Stomach (tissue), 9 donors: Measurements from ENCODE around the gene ZMIZ1. TPM values are rescaled to one million over a fixed set of nuclear protein-coding genes. Genes with fewer than 3 reads are reported as not detected.

ENCODE experiments used
- DNase-seq, 2 donors: peaks; one replicate each; pipeline versions ENCODE4 v3.0.0 to v3.0.0-alpha.2; 2013 to 2019
- H3K27ac ChIP-seq, 5 donors: fragments of 200-600 bp in 4 of 5; sonication (generic) in 4 of 5; one replicate each; pipeline ENCODE4 v1.5.1; 2013 to 2019; ENCODE audit warnings: mild to moderate bottlenecking in 1 of 5, moderate library complexity in 1 of 5
- H3K27me3 ChIP-seq, 3 donors: fragments of 200-600 bp; sonication (generic); one replicate each; pipeline ENCODE4 v1.5.1; 2017 to 2019; ENCODE audit warnings: mixed run types in 1 of 3
- H3K36me3 ChIP-seq, 4 donors: fragments of 200-600 bp; sonication (generic); 1 replicate in 3 of 4; 2 replicates in 1 of 4; pipeline ENCODE4 v1.5.1; 2016 to 2019
- H3K4me1 ChIP-seq, 4 donors: fragments of 200-600 bp; sonication (generic); one replicate each; pipeline ENCODE4 v1.5.1; 2016 to 2019
- H3K4me3 ChIP-seq, 4 donors: fragments of 200-600 bp; sonication (generic) in 3 of 4; one replicate each; pipeline ENCODE4 v1.5.1; 2016 to 2019; ENCODE audit warnings: mild to moderate bottlenecking in 1 of 4
- H3K9me3 ChIP-seq, 4 donors: fragments of 200-600 bp; sonication (generic); one replicate each; pipeline ENCODE4 v1.5.1; 2016 to 2019
- CTCF ChIP-seq, 7 experiments: fragments of 450-650 bp in 4 of 7; fragments of 200-600 bp in 3 of 7; sonication (generic) in 3 of 7; IDR thresholded peaks; one replicate each; pipeline ENCODE4 v1.5.1; 2016 to 2019; ENCODE audit warnings: antibody characterized with exemption in 7 of 7, control low read depth in 2 of 7, mild to moderate bottlenecking in 1 of 7
- EP300 ChIP-seq: sonication (generic); formaldehyde crosslinking; IDR thresholded peaks from one replicate; pipeline ENCODE4 v1.6.1; 2017; ENCODE audit warnings: antibody characterized with exemption
- POLR2A ChIP-seq, 4 donors: fragments of 450-650 bp; IDR thresholded peaks; one replicate each; pipeline ENCODE4 v1.6.1; 2016; ENCODE audit warnings: antibody characterized with exemption in 4 of 4, control low read depth in 2 of 4, mild to moderate bottlenecking in 1 of 4, moderate library complexity in 1 of 4
- POLR2AphosphoS5 ChIP-seq, 3 donors: sonication (generic); formaldehyde crosslinking; IDR thresholded peaks; one replicate each; pipeline ENCODE4 v1.6.1; 2016; ENCODE audit warnings: antibody characterized with exemption in 3 of 3
- WGBS, 5 donors: extraction: QIAGEN DNeasy Blood & Tissue Kit in 3 of 5; methylation state at CpG; one replicate each; pipeline versions ENCODE4 v1.1.5 to v1.1.7; 2013 to 2018; 5-methylcytosine and 5-hydroxymethylcytosine counted together
- intact Hi-C: fragments of 100-400 bp; cut with DNase I; formaldehyde crosslinking; loops from one replicate; pipeline ENCODE4 v1.15.1; 2023; ENCODE audit warnings: low total_unique reads
- polyA plus RNA-seq, 3 donors: library from polyadenylated mRNA; stranded (reverse); fragments of 200-250 nt; gene quantifications; one replicate each; pipeline ENCODE4 v1.2.3, GENCODE V29; 2013
- total RNA-seq, 5 donors: library from RNA; depleted of rRNA; stranded (reverse); fragments of >200 nt; gene quantifications; one replicate each; pipeline versions ENCODE4 v1.1.0 to v1.2.3, GENCODE V29; 2014 to 2016
- donor health status: healthy with polysubstance abuse.
- donor health status: Bipolar disorder and iron deficiency.
- donor health status: healthy.

The ZMIZ1 gene
- total and polyA plus RNA-seq, 8 donors, result 17.7 to 103 (median 26.3) TPM

DNA sequence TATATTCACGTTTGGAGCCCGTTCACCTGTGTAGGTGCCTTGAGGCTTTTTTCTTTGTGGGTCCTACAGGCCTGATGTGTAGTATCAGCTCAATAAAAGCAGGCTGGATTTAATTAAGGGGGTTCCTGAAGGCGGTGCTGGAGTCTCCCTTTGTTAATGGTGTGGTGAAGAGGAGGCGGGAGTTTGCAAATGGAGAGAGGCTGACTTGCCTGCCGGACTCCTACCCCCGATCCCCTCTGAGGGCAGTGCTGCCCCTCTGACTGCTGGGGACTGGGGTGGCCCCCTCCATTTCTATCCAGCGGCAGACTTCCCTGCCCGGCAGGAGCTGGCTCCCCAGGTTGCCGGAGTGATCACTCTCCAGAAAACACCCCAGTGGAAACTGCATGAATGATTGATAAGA is 45.1 kb downstream of the ZMIZ1 start:
- DNase-seq, result no peak
- intact Hi-C loops, result no loop called here
- WGBS, 5 donors, result 45 to 65% (median 51%) methylated on average over 9 of the region's 9 CpGs
- Histone ChIP-seq H3K9me3 (no peaks in the 10 kb centered on the region), H3K27ac (peak overlapping the region in 4 of 5 donors; percentile 79 to 88 (median 82)), H3K27me3 (no peaks in the 10 kb centered on the region), H3K36me3 (peaks cover 5 to 26% (median 12%) of the 10 kb centered on the region in 4 donors), H3K4me3 (no peak overlapping the region), H3K4me1 (peaks cover 78 to 100% (median 89%) of the 10 kb centered on the region in 4 donors)
- TF ChIP-seq POLR2AphosphoS5 (IDR thresholded peaks at IDR 0.05) (no peak), POLR2A (IDR thresholded peaks at IDR 0.05) (no peak), CTCF (IDR thresholded peaks at IDR 0.05) (no peak), EP300 (no peak)

GRCh38 chr10:79115302-79115701 is 46.5 kb downstream of the ZMIZ1 start:
- H3K4me3 ChIP-seq, result no peak overlapping the region
- DNase-seq, result no peak
- peaks cover 72 to 100% (median 81%) of the 10 kb centered on the region in 4 donors for H3K4me1 ChIP-seq
- peaks cover 17 to 37% (median 27%) of the 10 kb centered on the region in 4 donors for H3K36me3 ChIP-seq
- H3K9me3 ChIP-seq, result no peaks in the 10 kb centered on the region
- H3K27me3 ChIP-seq, result no peaks in the 10 kb centered on the region
- TF ChIP-seq POLR2AphosphoS5 (IDR thresholded peaks at IDR 0.05) (no peak), CTCF (IDR thresholded peaks at IDR 0.05) (no peak), EP300 (no peak), POLR2A (IDR thresholded peaks at IDR 0.05) (no peak)
- intact Hi-C loops, result no loop called here
- peak overlapping the region in 4 of 5 donors; percentile 76 to 88 (median 80) for H3K27ac ChIP-seq
- 75 to 81% (median 76%) methylated on average over 4 of the region's 4 CpGs for WGBS, 5 donors

DNA sequence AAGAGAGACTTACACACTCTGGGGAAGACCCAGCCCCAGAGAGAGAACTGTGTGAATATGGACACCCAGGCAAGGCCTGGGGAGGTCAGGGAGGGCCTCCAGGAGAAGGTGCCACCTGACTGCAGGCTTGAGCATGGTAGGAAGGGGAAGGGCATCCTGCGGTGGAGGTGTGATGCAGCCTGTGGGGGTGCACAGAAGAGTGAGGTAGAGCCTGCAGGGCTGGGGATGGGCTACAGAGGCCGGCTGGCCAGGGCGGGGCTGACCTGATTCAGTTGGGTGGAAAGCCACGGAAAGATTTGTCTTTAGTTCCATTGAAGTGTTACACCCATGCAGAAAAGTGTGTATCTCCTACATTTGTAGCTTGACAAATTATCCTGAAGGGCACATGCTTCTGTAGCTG is 47.6 kb downstream of the ZMIZ1 start:
- 48 to 60% (median 57%) methylated on average over 4 of the region's 4 CpGs for WGBS, 5 donors
- Histone ChIP-seq H3K4me3 (no peak overlapping the region), H3K27me3 (no peaks in the 10 kb centered on the region), H3K36me3 (peaks cover 21 to 37% (median 28%) of the 10 kb centered on the region in 4 donors), H3K4me1 (peaks cover 61 to 92% (median 77%) of the 10 kb centered on the region in 4 donors), H3K9me3 (no peaks in the 10 kb centered on the region), H3K27ac (peak overlapping the region; percentile 14 to 88 (median 35))
- TF ChIP-seq EP300 (no peak), POLR2AphosphoS5 (IDR thresholded peaks at IDR 0.05) (no peak), POLR2A (IDR thresholded peaks at IDR 0.05) (no peak), CTCF (IDR thresholded peaks at IDR 0.05) (no peak)
- no peak for DNase-seq
- intact Hi-C loops, result no loop called here

- Histone ChIP-seq H3K36me3 (peaks cover 22 to 44% (median 33%) of the 10 kb centered on the region in 4 donors), H3K4me3 (no peak overlapping the region), H3K27ac (peak overlapping the region; percentile 14 to 88 (median 35)), H3K27me3 (no peaks in the 10 kb centered on the region), H3K4me1 (peaks cover 54 to 85% (median 70%) of the 10 kb centered on the region in 4 donors), H3K9me3 (no peaks in the 10 kb centered on the region)
- TF ChIP-seq EP300, result no peak
- TF ChIP-seq POLR2AphosphoS5 (IDR thresholded peaks at IDR 0.05), result no peak
- TF ChIP-seq POLR2A (IDR thresholded peaks at IDR 0.05), result no peak
- TF ChIP-seq CTCF (IDR thresholded peaks at IDR 0.05), result no peak
- DNase-seq, result peak; percentile 50 to 67
- WGBS, 5 donors, result 47 to 59% (median 51%) methylated on average over 10 to 12 of the region's 12 CpGs
- intact Hi-C loops, result no loop called here
Measured at GRCh38 chr10:79116801-79117723, 48.3 kb downstream of the ZMIZ1 start.
